Thyroid gland (tissue), 4 donors: ENCODE data around the gene GSTT2. TPM values are rescaled to one million over a fixed set of nuclear protein-coding genes. Genes with fewer than 3 reads are reported as not detected.
A peak's percentile ranks its signal among the peaks of the same experiment; 100 is the strongest.

ENCODE experiments used
- DNase-seq, 2 donors: peaks; one replicate each; pipeline ENCODE4 v3.0.0-alpha.2; 2019
- H3K27ac ChIP-seq, 3 donors: fragments of 200-600 bp; sonication (generic); 1 replicate in 2 of 3; 2 replicates in 1 of 3; pipeline ENCODE4 v1.5.1; 2016 to 2019; ENCODE audit warnings: mild to moderate bottlenecking in 1 of 3, moderate library complexity in 1 of 3
- H3K27me3 ChIP-seq: fragments of 200-600 bp; sonication (generic); one replicate; pipeline ENCODE4 v1.5.1; 2019
- H3K36me3 ChIP-seq, 2 donors: fragments of 200-600 bp; sonication (generic); one replicate each; pipeline ENCODE4 v1.5.1; 2016 to 2019
- H3K4me1 ChIP-seq, 2 donors: fragments of 200-600 bp; sonication (generic); one replicate each; pipeline ENCODE4 v1.5.1; 2017 to 2019
- H3K4me3 ChIP-seq, 3 donors: fragments of 200-600 bp; sonication (generic); replicated peaks in 1 of 3; 1 replicate in 2 of 3; 2 replicates in 1 of 3; pipeline ENCODE4 v1.5.1; 2016; ENCODE audit warnings: mild to moderate bottlenecking in 1 of 3
- H3K9me3 ChIP-seq: fragments of 200-600 bp; sonication (generic); one replicate; pipeline ENCODE4 v1.5.1; 2017
- CTCF ChIP-seq, 6 experiments: fragments of 200-600 bp in 3 of 6; fragments of 450-650 bp in 3 of 6; sonication (generic) in 3 of 6; IDR thresholded peaks; one replicate each; pipeline ENCODE4 v1.5.1; 2016 to 2019; ENCODE audit warnings: antibody characterized with exemption in 6 of 6, mild to moderate bottlenecking in 2 of 6, inconsistent platforms in 1 of 6, moderate library complexity in 1 of 6
- POLR2A ChIP-seq, 2 donors: fragments of 450-650 bp; IDR thresholded peaks; one replicate each; pipeline ENCODE4 v1.6.1; 2017; ENCODE audit warnings: antibody characterized with exemption in 2 of 2, mild to moderate bottlenecking in 2 of 2, moderate library complexity in 1 of 2
- WGBS, 2 donors: methylation state at CpG; one replicate each; pipeline ENCODE4 v1.1.5; 2017; 5-methylcytosine and 5-hydroxymethylcytosine counted together
- intact Hi-C: fragments of 100-400 bp; cut with DNase I; formaldehyde crosslinking; loops from one replicate; pipeline ENCODE4 v1.15.1; 2023
- total RNA-seq, 4 donors: library from RNA; depleted of rRNA; stranded (reverse); fragments of >200 nt; gene quantifications; one replicate each; pipeline ENCODE4 v1.2.3, GENCODE V29; 2016

The GSTT2 gene
- total RNA-seq, 4 donors from 2014 or later: 0.40 to 1.9 TPM; not detected in 2

GRCh38 chr22:24026733-24027132 is 46.8 kb downstream of the GSTT2 start:
- H3K36me3 ChIP-seq: no peaks in the 10 kb centered on the region
- intact Hi-C loops: no loop called here
- H3K27ac ChIP-seq: peak overlapping the region; percentile 3 to 48 (median 38)
- H3K4me3 ChIP-seq: no peak overlapping the region
- DNase-seq: no peak
- H3K9me3 ChIP-seq: no peaks in the 10 kb centered on the region
- no peak for TF ChIP-seq CTCF (IDR thresholded peaks at IDR 0.05)
- WGBS, 2 donors: 91 to 94% methylated on average over 3 of the region's 3 CpGs
- peaks cover 26 to 63% of the 10 kb centered on the region in 2 donors for H3K4me1 ChIP-seq
- no peaks in the 10 kb centered on the region for H3K27me3 ChIP-seq

- 67 to 72% methylated on average over 3 of the region's 3 CpGs for WGBS, 2 donors
- TF ChIP-seq CTCF (IDR thresholded peaks at IDR 0.05): no peak
- TF ChIP-seq POLR2A (IDR thresholded peaks at IDR 0.05): no peak
- intact Hi-C loops: no loop called here
- Histone ChIP-seq H3K27me3 (no peaks in the 10 kb centered on the region), H3K4me1 (peaks cover 26 to 63% of the 10 kb centered on the region in 2 donors), H3K4me3 (no peak overlapping the region), H3K9me3 (no peaks in the 10 kb centered on the region), H3K36me3 (no peaks in the 10 kb centered on the region), H3K27ac (peak overlapping the region; percentile 3 to 48 (median 38))
- peak; percentile 66 to 80 for DNase-seq
These were observed 47.5 kb downstream of the GSTT2 start for GRCh38 chr22:24027389-24027975.

GRCh38 chr22:24027991-24028390 is 48.1 kb downstream of the GSTT2 start:
- H3K27ac ChIP-seq: peak overlapping the region in 1 of 3 donors; percentile 48
- H3K27me3 ChIP-seq: no peaks in the 10 kb centered on the region
- TF ChIP-seq CTCF (IDR thresholded peaks at IDR 0.05) (no peak), POLR2A (IDR thresholded peaks at IDR 0.05) (no peak)
- no peak overlapping the region for H3K4me3 ChIP-seq
- no peaks in the 10 kb centered on the region for H3K36me3 ChIP-seq
- no peak for DNase-seq
- WGBS, 2 donors: 66 to 76% methylated on average over 2 of the region's 2 CpGs
- peaks cover 26 to 63% of the 10 kb centered on the region in 2 donors for H3K4me1 ChIP-seq
- no peaks in the 10 kb centered on the region for H3K9me3 ChIP-seq
- intact Hi-C loops: no loop called here

- TF ChIP-seq CTCF (IDR thresholded peaks at IDR 0.05) (no peak), POLR2A (IDR thresholded peaks at IDR 0.05) (no peak)
- WGBS, 2 donors: 27 to 36% methylated on average over 2 of the region's 2 CpGs
- no peaks in the 10 kb centered on the region for H3K27me3 ChIP-seq
- H3K4me3 ChIP-seq: no peak overlapping the region
- H3K27ac ChIP-seq: peak overlapping the region; percentile 16 to 48 (median 25)
- H3K36me3 ChIP-seq: no peaks in the 10 kb centered on the region
- DNase-seq: no peak
- intact Hi-C loops: no loop called here
- no peaks in the 10 kb centered on the region for H3K9me3 ChIP-seq
- peaks cover 26 to 63% of the 10 kb centered on the region in 2 donors for H3K4me1 ChIP-seq
These were observed 48.6 kb downstream of the GSTT2 start for GRCh38 chr22:24028533-24028932.

GRCh38 chr22:24029304-24029703 is 49.4 kb downstream of the GSTT2 start:
- no peak for DNase-seq
- H3K27me3 ChIP-seq: no peaks in the 10 kb centered on the region
- no peaks in the 10 kb centered on the region for H3K9me3 ChIP-seq
- H3K36me3 ChIP-seq: no peaks in the 10 kb centered on the region
- H3K4me1 ChIP-seq: peaks cover 26 to 60% of the 10 kb centered on the region in 2 donors
- intact Hi-C loops: no loop called here
- WGBS, 2 donors: 89 to 95% methylated on average over 3 of the region's 3 CpGs
- no peak overlapping the region for H3K4me3 ChIP-seq
- peak overlapping the region; percentile 16 to 64 (median 25) for H3K27ac ChIP-seq
- no peak for TF ChIP-seq CTCF (IDR thresholded peaks at IDR 0.05)
- TF ChIP-seq POLR2A (IDR thresholded peaks at IDR 0.05): no peak
